Type B pancreatic cell (in vitro differentiated cells): ENCODE data around the gene SOHLH1. TPM values are rescaled to one million over a fixed set of nuclear protein-coding genes. Genes with fewer than 3 reads are reported as not detected.

ENCODE experiments used
- DNase-seq: peaks from one replicate; pipeline ENCODE4 v3.0.0; 2021; ENCODE audit warnings: mixed read lengths; ENCODE audit not compliant: unreplicated experiment; ENCODE audit errors: extremely low spot score
- H3K27ac Mint-ChIP-seq: 2 replicates; pipeline ENCODE4 v1.8.0; 2021; ENCODE audit warnings: mild to moderate bottlenecking, mixed read lengths
- H3K27me3 Mint-ChIP-seq: 2 replicates; pipeline ENCODE4 v1.8.0; 2021; ENCODE audit warnings: mixed read lengths
- H3K36me3 Mint-ChIP-seq: 2 replicates; pipeline ENCODE4 v1.8.0; 2021; ENCODE audit warnings: mixed read lengths
- H3K4me1 Mint-ChIP-seq: one replicate; pipeline ENCODE4 v1.8.0; 2021; ENCODE audit warnings: mixed read lengths; ENCODE audit not compliant: unreplicated experiment
- H3K4me3 Mint-ChIP-seq: 2 replicates; pipeline ENCODE4 v1.8.0; 2021; ENCODE audit warnings: mild to moderate bottlenecking, mixed read lengths
- H3K9me3 Mint-ChIP-seq: 2 replicates; pipeline ENCODE4 v1.8.0; 2021; ENCODE audit warnings: mixed read lengths
- CTCF ChIP-seq: fragments of 200-600 bp; sonication (generic); conservative IDR thresholded peaks from 2 replicates; pipeline ENCODE4 v1.5.0; 2021; ENCODE audit warnings: antibody characterized with exemption, mild to moderate bottlenecking
- total RNA-seq: library from RNA; stranded (reverse); gene quantifications from 2 replicates; pipeline ENCODE4 v1.2.1, GENCODE V29; 2021; ENCODE audit warnings: low replicate concordance

SOHLH1 gene
- total RNA-seq, 1 donor from 2014 or later = not detected

GRCh38 chr9:135706288-135706687, 7.0 kb upstream of the SOHLH1 start:
- DNase-seq = no peak
- no peaks in the 10 kb centered on the region for H3K9me3 Mint-ChIP-seq
- H3K27me3 Mint-ChIP-seq = peaks cover 53% of the 10 kb centered on the region
- H3K27ac Mint-ChIP-seq = no peak overlapping the region
- H3K36me3 Mint-ChIP-seq = no peaks in the 10 kb centered on the region
- no peaks in the 10 kb centered on the region for H3K4me1 Mint-ChIP-seq
- no peak for TF ChIP-seq CTCF
- H3K4me3 Mint-ChIP-seq = no peak overlapping the region

GRCh38 chr9:135705376-135705775, 6.1 kb upstream of the SOHLH1 start:
- Mint-ChIP-seq H3K27me3 (peaks cover 44% of the 10 kb centered on the region), H3K4me3 (no peak overlapping the region), H3K9me3 (no peaks in the 10 kb centered on the region), H3K27ac (no peak overlapping the region), H3K4me1 (no peaks in the 10 kb centered on the region), H3K36me3 (no peaks in the 10 kb centered on the region)
- no peak for DNase-seq
- TF ChIP-seq CTCF = no peak

GRCh38 chr9:135704483-135704882, 5.2 kb upstream of the SOHLH1 start:
- Mint-ChIP-seq H3K4me1 (no peaks in the 10 kb centered on the region), H3K9me3 (no peaks in the 10 kb centered on the region), H3K27ac (no peak overlapping the region), H3K36me3 (no peaks in the 10 kb centered on the region), H3K4me3 (no peak overlapping the region), H3K27me3 (peaks cover 35% of the 10 kb centered on the region)
- no peak for DNase-seq
- TF ChIP-seq CTCF = no peak

GRCh38 chr9:135703726-135704125, 4.4 kb upstream of the SOHLH1 start:
- Mint-ChIP-seq H3K4me3 (no peak overlapping the region), H3K27me3 (peaks cover 28% of the 10 kb centered on the region), H3K4me1 (no peaks in the 10 kb centered on the region), H3K27ac (no peak overlapping the region), H3K9me3 (no peaks in the 10 kb centered on the region), H3K36me3 (no peaks in the 10 kb centered on the region)
- no peak for DNase-seq
- TF ChIP-seq CTCF = no peak

- H3K9me3 Mint-ChIP-seq = no peaks in the 10 kb centered on the region
- peaks cover 16% of the 10 kb centered on the region for H3K27me3 Mint-ChIP-seq
- H3K4me1 Mint-ChIP-seq = no peaks in the 10 kb centered on the region
- TF ChIP-seq CTCF = peak; percentile 100
- DNase-seq = peak; percentile 86
- H3K27ac Mint-ChIP-seq = no peak within 1 kb of the TSS
- no peak within 1 kb of the TSS for H3K4me3 Mint-ChIP-seq
- no peaks in the 10 kb centered on the region for H3K36me3 Mint-ChIP-seq
Observed at GRCh38 chr9:135701959-135702721, 2.9 kb upstream of the SOHLH1 start, which contains the start of gene KCNT1. KCNT1 (plus strand) TSS chr9:135702185; CDS start chr9:135702259, 74 bp downstream.
